Islet precursor cell (in vitro differentiated cells): Measurements from ENCODE around the gene ELP2.
"Not testable (repeated sequence)": the region's sequence is repeated elsewhere in the genome, so short reads cannot be mapped to it uniquely, and the experiment has no call there.

Source experiments
- DNase-seq: peaks from one replicate; pipeline ENCODE4 v3.0.0-alpha.2; 2018

Gene ELP2

DNA sequence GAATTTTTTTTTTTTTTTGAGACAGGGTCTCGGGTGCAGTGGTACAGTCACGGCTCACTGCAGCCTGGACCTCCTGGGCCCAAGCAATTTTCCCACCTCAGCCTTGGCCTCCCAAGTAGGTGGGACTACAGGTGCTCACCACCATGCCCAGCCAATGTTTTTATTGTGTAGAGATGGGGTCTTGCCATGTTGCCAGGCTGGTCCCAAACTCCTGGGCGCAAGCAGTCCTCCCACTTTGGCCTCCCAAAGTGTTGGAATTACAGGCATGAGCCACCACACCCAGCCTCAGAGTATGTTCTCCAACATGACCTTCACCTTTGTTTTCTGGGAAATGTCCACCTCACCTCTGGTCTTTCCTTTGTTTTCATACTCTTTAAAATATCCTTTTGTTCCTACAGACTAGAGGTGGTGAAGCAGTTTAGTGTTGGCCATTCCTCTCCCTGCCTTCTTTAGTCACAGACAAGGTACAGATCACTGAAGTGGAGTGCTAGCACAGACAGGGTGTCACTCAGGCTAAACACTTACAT, 38.1 kb downstream of the ELP2 start:
- no peak for DNase-seq

DNA sequence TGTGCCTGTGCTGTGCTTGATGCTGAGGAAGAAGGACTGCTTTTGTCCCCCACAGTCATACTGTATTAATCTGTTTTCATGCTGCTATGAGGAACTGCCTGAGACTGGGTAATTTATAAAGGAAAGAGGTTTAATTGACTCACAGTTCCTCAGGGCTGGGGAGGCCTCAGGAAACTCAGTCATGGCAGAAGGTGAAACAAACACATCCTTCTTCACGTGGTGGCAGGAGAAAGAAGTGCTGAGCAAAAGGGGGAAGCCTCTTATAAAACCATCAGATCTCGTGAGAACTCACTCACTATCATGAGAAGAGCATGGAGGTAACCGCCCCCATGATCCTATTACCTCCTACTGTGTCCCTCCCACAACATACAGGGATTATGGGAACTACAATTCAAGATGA, 38.6 kb downstream of the ELP2 start:
- not testable (repeated sequence) for DNase-seq

DNA sequence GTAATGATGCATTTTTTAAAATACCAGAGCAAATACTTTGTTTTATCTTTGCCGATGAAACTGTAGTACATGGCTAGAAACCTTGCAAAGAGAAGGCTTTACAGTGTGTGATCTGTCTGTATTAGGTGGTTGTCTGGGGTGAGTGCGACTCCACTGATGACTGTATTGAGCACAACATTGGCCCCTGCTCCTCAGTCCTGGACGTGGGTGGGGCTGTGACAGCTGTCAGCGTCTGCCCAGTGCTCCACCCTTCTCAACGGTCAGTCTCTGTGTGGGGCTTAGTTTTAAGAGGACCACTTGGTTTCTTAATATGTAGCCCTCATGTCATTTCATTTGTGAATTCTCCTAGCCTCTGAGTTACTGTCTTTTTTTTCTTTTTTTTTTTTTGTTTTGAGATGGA, 40.2 kb downstream of the ELP2 start:
- no peak for DNase-seq

DNA sequence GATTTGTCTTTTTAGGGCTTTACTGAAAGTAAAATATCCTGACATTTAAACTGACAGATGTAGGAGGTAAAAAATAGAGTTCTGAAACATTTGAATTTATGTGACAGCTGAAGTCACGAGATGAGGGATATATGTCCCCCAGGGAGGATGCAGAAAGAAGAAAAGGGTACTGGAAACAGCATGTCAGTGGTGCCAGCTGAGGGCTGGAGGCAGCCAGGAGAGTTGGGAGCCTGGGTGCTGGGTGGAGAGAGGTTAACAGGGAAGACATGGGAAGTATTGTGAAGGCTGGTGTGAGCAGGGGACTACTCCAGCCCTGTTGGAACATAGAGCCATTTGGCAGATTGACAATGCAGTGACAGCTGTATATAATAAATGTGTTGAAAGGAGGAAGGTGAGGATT, 45.8 kb downstream of the ELP2 start:
- DNase-seq = no peak

DNA sequence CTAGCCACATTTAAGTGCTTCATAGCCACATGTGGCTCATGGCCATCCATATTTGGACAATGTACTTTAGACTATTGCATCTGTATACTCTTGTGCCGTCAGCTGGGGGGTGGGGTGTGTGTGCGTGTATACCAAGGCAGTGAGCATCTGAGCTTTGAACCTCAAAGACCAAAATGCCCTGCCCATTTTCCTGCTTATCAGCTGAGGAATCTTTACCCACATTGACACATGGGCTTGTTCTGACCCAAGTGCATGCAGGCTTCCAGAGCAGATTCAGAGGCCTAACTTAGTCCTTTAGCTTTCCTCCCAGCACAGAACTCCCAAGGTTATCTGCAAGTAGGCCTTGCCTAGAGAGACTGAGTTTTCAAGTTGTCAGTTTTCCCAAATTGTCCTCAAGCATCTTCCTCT, 46.5 kb downstream of the ELP2 start:
- DNase-seq = no peak

DNA sequence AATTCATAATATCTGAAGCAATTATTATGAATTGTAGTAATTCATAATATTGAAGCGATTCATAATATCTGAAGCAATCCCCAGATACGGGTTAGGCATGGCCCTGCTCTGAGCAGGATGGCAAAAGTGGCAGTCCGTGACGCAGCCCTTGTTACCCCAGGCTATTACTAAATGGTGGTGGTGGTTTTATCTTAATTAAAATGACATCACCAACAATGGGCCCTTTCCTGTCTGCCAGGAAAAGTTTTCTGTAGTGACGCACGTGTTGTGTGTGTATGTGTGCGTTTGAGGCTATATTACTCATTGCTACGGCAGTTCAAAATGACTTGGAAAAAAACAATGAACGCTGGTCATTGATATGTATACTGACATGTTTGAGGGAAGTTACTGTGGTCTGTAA, 47.0 kb downstream of the ELP2 start:
- DNase-seq = no peak

DNA sequence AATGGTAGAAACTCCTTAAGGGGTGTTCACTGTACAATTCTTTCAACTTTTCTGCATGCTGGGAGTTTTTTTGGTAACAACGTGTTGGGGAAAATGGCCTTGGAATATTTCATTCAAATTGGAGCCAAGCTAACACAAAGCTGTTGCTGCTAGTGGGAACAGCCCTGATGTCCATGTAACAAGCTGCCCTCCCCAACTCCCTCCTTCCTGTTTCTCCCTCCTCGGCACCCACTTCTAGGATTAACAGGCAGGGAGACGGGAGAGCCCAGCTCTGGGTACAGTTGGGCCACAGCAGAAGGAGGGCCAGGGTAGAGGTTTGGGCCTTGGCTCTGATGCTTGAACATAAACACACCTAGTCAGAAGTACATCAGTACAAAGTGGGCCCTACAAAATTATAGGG, 48.2 kb downstream of the ELP2 start:
- no peak for DNase-seq

DNA sequence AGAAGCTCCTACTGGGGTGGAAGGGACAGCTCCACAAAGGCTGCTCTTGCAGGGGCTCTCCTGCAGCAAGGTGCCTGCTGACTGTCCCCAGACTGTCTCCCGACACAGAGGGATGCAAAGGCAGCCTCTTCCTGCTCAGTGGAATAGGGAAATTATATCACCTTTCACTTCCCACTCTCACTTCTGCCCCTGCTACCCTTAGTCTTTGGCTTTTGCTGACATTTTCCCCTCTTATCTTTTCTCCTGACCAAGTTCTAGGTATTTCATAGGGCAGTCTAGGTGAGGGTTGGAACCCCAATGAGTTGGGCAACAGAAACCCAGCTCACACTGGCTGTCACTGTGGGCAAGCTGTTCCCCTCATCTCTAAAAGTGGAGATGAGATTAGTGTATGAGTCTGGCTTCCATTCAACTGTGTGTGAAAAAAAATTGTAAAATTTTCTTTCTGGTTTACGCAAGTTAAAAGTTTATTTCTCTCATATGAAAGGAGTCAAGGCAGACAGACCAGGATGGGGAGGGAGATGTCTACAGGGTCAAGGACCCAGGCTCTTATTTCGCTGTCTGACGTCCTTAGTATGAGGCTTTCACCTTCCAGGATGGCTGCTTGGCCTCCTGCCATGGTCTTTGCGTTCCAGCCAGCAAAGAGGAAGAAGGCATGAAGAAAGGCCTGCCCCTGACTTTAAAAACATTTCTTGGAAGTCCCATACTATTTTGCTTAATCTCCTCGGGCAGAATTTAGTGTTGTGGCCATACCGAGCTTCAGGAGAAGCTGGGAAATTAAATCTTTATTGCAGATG, 50.1 kb downstream of the ELP2 start:
- DNase-seq = no peak

DNA sequence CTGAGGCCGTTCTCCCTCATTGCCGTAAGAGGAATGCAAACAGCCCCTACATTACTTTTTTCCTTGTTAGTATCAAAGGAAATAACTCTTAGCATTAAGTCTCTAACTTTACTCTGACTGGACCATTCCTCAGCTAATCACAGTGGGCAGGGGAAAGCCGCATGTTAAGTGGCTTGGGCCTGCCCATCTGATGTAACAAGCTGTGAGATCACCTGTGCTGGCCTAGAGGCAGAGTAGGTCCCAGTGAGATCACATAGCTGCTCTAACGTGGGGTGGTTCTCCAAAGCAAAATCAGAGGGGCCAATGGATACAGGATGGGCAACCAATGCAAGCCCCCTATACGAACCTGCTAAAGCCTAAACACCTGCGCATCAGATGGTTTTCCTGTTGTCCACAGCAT, 51.7 kb downstream of the ELP2 start:
- DNase-seq = no peak

DNA sequence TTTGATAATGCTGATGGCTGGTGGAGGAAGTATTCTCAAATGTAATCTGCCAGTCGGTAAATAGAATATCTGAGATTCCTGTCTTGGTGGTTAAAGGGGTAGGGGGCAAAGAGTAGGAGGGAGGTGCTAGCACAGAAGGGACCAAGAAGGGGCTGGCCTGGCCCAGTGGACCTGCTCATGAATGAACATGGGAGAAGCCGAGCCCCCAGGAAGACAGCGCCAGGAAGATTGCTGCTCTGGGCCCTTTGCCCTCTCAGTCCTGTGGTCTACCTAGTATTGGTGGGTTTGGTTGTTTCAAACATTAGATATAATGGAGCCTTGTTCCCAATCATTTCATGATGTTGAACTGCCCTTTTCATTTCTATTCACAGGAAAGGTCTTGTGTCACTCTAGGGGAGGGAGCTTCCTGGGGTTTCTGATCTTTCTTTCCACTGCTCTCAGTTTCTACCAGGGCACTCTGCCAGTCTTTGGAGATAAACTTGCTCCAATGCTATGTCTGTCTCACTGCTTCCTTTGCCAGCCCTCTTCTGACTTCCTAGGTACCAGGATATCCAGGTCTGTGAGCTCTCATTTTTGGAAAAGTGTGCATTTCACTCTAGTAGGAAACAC, 52.3 kb downstream of the ELP2 start:
- no peak for DNase-seq

DNA sequence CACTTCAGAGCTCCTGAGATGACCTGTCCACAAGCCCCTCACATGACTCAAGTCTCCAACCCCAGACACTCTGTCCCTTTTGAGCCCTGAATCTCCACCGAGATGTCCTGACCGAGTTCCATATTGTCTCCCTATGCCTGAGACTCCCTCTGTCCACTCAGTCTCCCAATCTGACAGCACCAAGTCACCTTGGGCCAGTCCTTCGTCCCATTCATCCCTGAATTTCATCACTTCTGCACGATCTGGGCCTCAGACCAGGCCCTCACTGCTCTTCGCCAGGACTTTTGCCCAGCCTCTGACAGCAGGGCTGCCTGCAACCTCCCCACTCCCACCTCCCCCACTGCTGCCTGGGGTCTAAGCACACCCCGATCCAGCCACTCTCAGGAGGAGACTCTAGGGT, 53.3 kb downstream of the ELP2 start:
- DNase-seq = no peak

DNA sequence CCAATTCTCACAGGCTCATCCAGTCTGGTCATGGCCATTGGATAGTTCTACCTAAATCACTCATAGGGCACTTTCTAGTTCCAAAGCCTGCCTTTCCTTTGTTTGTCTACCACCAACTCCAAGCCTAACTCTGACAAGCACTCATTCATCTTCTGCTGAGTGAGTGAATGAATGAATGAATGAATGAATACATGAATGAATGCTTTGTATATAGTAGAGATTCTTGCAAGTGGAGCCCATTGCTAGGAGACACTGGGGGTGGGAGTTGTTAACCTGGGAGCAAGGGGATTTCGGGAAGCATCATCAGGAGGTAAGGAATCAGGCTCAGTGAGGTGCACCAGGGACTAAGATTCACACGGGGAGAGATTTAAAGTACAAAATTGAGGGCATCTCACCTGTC, 54.3 kb downstream of the ELP2 start:
- no peak for DNase-seq

DNA sequence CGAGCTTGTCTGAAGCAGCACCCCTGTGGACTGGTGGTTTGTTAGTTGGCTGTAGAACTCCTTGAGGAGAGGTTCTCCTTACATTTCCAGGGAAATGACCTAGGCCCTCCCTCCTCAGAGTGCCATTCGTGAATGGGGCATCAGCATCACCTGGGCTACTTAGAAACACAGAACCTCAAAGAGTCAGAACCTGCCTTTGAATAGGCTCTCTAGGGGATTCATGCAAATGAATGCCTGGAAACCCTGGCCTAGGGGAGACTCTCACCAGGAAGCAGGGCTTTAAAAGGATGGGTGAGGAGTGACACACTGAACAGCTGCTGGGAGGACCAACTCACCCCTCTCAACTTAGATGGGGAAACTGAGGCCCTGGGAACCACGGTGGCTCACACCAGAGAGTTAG, 55.5 kb downstream of the ELP2 start:
- no peak for DNase-seq

DNA sequence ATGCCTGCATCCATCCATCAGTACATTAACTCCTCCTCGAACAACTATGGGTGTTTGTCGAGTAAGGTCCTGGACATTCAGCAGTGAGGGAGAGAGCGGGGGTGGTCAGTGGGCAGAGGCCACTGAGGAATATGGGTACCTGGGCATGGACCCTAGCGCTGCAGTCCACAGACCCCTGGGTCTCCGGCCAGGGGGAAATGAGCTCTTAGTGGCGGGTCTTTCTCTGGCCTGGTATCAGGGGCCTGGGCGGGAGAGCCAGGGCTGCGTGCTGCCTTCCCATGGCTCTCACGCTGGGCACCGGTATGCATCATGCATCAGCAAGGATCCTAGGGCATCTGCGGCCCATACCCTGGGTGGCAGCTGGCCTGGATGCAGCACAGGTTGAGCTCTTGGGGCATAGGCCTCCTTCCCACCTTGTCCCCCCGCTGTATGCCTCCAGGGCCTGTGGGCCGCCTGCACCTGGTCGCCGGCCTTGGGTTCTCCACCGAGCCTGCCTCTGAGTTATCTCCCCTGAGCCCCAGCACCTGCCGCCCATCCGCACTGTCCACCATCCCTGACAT, 56.3 kb downstream of the ELP2 start:
- DNase-seq = no peak

DNA sequence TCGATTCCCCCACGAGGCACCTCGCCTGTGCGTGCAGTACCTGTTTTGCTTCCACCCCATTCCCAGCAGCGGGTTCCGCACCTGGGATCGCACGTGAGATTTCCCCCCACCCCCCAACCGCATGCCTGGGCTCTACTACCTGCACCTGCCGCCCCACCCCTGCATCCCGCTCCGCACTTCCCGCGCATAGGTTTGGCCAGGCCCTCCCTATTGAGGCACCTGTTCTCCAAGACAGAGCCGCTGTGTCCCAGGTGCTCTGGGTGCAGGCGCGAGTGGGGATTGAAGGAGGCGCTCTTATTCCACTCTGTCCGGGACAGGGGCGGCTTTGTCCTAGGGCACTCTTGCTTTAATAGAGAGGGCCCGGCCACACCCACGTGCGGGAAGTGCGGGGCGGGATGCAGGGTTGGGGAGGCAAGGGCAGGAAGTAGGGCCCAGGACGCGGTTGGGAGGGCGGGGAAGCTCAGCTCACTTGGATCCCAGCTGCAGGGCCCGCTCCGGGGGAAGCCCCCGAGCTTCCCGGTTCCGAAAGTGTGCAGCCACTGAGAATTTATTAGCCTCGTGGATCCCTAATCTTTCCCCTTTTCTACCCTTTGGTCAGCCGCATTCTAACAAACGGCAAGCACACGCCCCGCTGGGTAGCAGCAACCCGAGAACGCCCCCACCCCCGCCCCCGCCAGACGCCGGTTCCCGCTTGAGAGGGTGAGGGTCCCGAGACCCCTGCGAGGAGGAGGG, 56.9 kb downstream of the ELP2 start:
- no peak for DNase-seq

DNA sequence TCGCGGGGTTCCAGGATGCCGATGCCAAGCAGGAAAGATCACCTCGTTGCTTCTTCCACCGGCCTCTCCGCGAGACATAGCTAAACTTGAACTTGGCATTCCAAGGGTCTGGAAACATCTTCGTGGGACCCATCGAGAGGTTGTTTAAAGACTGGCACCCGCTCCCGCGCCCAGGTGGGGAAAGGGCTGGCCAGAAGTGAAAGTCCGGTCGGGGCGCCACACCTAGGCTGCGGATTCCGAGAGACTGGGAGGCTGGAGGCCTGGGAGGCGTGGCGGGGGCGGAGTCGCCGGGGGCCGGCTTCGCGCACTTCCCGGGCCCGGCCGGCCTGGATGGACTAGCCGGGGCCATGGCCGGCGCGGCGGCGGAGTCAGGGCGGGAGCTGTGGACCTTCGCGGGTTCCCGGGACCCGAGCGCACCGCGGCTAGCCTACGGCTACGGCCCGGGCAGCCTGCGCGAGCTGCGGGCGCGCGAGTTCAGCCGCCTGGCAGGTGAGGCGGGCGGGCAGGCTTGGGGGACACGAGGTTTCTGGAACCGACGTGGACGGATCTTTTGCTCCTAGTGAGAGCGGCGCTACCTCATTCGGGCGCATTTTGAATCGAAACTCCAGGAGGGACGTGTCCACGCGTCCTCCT, 57.6 kb downstream of the ELP2 start, which contains the start of gene MOCOS:
TSS of gene MOCOS (plus strand) at position 305 of the 633 bp plus-strand sequence. CDS start at position 348, 43 bp downstream.
- peak; percentile 93 for DNase-seq

DNA sequence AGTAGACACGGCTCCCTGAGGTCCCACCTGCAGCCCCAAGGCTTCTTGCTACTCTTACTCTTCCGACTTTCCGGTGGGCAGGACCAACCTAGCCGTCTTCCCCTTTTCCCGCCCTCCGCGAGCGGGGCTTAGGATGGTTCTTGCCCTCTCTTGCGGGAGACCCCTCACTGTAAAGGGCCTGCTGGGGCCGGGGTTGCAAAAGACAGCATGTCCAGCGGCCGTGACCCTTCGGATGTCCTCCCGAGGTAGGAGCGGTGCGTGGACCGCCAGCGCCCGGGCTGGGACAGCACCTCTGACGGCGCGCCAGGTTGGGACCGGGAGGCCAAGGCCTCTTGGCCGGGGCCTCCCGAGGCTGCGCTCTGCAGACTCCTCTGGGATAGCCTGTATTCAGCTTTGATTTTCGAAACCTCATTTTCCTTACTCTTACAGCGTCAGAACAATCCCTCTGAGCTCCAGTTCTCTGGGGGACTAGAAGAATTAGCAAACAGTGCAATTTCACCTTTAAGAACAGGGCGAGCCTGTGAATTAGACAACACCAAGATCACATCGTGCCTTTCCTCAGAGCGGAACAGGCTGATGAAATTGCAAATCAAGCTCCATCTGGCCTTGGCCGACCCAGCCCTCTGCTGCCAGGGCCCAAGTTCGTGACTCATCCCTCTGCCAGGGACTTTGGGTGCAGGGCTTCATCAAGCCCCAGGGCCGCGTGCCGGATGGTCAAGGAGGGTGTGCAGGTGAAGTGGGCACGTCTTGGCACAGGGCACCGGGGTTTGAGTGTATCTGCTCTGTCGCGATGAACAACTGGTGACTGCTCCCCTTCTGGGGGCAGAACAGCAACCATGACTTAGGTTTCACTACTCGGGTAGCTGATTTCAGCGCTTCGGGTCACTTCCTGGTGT, 58.4 kb downstream of the ELP2 start:
- DNase-seq = no peak

DNA sequence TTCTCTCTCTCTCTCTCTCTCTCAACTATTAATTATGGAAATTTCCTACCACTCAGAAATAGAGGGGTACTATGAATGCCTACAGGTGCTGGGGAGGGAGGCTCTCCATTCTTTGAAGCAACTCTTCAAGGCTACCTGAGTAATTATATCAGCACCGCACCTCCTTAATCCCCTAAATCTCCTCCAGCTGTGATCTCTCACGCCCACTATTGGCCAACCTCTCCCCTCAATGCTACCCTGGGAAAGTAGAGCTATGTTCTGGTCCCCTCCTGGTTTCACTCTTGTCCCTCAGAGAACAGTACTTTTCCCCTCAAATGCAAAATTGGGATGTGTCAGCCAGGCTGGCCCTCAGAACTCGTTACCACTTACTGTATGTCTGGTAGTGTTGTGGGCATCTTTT, 59.2 kb downstream of the ELP2 start:
- DNase-seq = no peak

DNA sequence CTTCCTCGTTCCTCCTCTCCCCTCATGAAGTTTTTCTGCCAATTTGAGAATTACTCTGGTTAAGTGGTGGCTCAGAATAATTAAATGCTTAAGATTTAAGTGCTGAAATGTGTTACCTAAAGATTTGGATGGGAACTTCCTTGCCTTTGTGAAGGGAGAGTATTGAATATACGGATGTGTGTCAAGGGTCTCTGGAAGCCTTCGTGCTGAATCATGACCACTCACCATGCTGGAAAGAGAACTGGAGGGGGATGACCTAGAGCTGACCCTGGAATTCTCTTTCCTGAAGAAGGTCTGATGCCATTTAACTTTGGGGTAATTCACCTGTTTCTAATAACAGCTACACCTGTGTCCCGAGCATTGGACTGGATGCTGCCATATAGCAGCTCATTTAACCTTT, 59.8 kb downstream of the ELP2 start:
- DNase-seq = no peak

DNA sequence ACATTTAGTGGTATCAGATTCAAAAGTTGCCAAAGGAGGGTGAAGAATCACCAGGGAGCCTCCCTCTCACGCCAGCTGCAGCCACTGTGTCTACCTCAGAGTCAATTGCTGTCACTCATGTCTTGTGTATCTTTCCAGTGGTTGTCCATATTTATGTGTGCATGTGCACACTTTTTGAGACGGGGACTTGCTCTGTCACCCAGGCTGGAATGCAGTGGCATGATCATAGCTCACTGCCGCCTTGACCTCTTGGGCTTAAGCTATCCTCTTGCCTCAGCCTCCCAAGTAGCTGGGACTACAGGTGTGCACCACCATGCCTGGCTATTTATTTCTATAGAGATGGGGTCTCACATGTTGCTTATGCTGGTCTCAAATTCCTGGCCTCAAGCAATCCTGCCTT, 61.6 kb downstream of the ELP2 start:
- DNase-seq = no peak

DNA sequence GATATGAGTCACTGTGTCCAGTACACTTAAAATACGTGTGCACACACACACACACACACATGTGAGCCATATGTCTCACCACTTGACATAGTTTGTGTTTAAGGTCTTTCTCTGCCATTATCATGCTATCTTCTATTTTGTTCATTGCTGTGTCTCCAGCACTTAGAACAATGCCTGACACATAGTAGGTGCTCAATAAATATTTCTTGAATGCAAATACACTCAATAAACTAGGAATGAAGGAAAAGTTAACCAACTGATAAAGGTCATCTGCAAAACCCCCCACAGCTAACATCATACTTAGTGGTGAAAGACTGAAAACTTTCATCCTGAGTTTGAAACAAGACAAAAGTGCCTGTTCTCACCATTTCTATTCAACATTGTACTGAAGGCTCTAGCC, 62.0 kb downstream of the ELP2 start:
- no peak for DNase-seq
